Natural killer cell (primary cell): ENCODE data around the gene LIFR. TPM values are rescaled to one million over a fixed set of nuclear protein-coding genes. Genes with fewer than 3 reads are reported as not detected.

Source experiments
- ATAC-seq, 3 donors: fragments of 150-1000 bp in 2 of 3; fragments of 200-7000 bp in 1 of 3; cut with Tn5 transposase; 1 replicate in 1 of 3; 2 replicates in 2 of 3; pipeline ENCODE4 v1.10.0; 2021; ENCODE audit warnings: mild to moderate bottlenecking in 2 of 3, moderate library complexity in 2 of 3
- DNase-seq, 2 donors: peaks; one replicate each; pipeline versions ENCODE4 v3.0.0 to v3.0.0-alpha.2; 2013 to 2021; ENCODE audit warnings: mixed read lengths in 1 of 2
- H3K27ac ChIP-seq: one replicate; pipeline ENCODE4 v1.5.1; 2013; ENCODE audit warnings: mild to moderate bottlenecking, low read length
- H3K27me3 ChIP-seq: one replicate; pipeline ENCODE4 v1.6.1; 2013; ENCODE audit warnings: low read length; ENCODE audit not compliant: control insufficient read depth, insufficient read depth
- H3K36me3 ChIP-seq: one replicate; pipeline ENCODE4 v1.6.1; 2013; ENCODE audit warnings: low read length; ENCODE audit not compliant: control insufficient read depth, insufficient read depth
- H3K4me1 ChIP-seq: one replicate; pipeline ENCODE4 v1.6.1; 2013; ENCODE audit warnings: low read length; ENCODE audit not compliant: control insufficient read depth, insufficient read depth
- H3K4me3 ChIP-seq: one replicate; pipeline ENCODE4 v1.5.1; 2013; ENCODE audit warnings: low read length
- H3K9me3 ChIP-seq: one replicate; pipeline ENCODE4 v1.6.1; 2013; ENCODE audit warnings: low read length; ENCODE audit not compliant: control insufficient read depth, insufficient read depth
- H3K27ac Mint-ChIP-seq, 2 donors: one replicate each; pipeline ENCODE4 v1.8.0; 2022; ENCODE audit warnings: mild to moderate bottlenecking in 2 of 2, mixed read lengths in 2 of 2, moderate library complexity in 1 of 2
- H3K27me3 Mint-ChIP-seq, 2 donors: one replicate each; pipeline ENCODE4 v1.8.0; 2022; ENCODE audit warnings: low read depth in 2 of 2, mixed read lengths in 2 of 2
- H3K36me3 Mint-ChIP-seq: one replicate; pipeline ENCODE4 v1.8.0; 2022; ENCODE audit warnings: mixed read lengths
- H3K4me1 Mint-ChIP-seq, 2 donors: one replicate each; pipeline ENCODE4 v1.8.0; 2022; ENCODE audit warnings: mixed read lengths in 2 of 2
- H3K4me3 Mint-ChIP-seq: one replicate; pipeline ENCODE4 v1.8.0; 2022; ENCODE audit warnings: mild to moderate bottlenecking, moderate library complexity, mixed read lengths
- H3K9me3 Mint-ChIP-seq, 2 donors: one replicate each; pipeline ENCODE4 v1.8.0; 2022; ENCODE audit warnings: mixed read lengths in 2 of 2
- CTCF ChIP-seq: fragments of 200-600 bp; IDR thresholded peaks from one replicate; pipeline ENCODE4 v1.8.0; 2022; ENCODE audit warnings: antibody characterized with exemption
- WGBS: methylation state at CpG from one replicate; pipeline ENCODE4 v1.1.7; 2013; ENCODE audit warnings: missing lambda C conversion rate; ENCODE audit not compliant: insufficient coverage; 5-methylcytosine and 5-hydroxymethylcytosine counted together
- intact Hi-C: fragments of 100-400 bp; cut with micrococcal nuclease; formaldehyde crosslinking; loops from one replicate; pipeline ENCODE4 v1.14.2; 2022
- total RNA-seq, 4 donors: library from RNA; stranded (reverse); fragments of 120-200 nt in 1 of 4; gene quantifications; one replicate each; pipeline versions ENCODE4 v1.2.3 to v1.2.4, GENCODE V29; 2013 to 2022

Gene LIFR
- total RNA-seq, 3 donors from 2014 or later (not counting 1 experiment from before 2014, with no cell fraction given): not detected

GRCh38 chr5:38535248-38535750, 21.1 kb downstream of the LIFR start:
- Mint-ChIP-seq H3K27me3 (peaks cover 22 to 66% of the 10 kb centered on the region in 2 donors), H3K4me3 (no peak overlapping the region), H3K4me1 (no peaks in the 10 kb centered on the region), H3K27ac (no peak overlapping the region), H3K9me3 (no peaks in the 10 kb centered on the region), H3K36me3 (no peaks in the 10 kb centered on the region)
- TF ChIP-seq CTCF: no peak
- ATAC-seq (no peak), DNase-seq (no peak)
- Histone ChIP-seq H3K27ac (no peak overlapping the region), H3K4me3 (no peak overlapping the region), H3K4me1 (no peaks in the 10 kb centered on the region), H3K27me3 (peaks cover 9% of the 10 kb centered on the region), H3K9me3 (no peaks in the 10 kb centered on the region), H3K36me3 (no peaks in the 10 kb centered on the region)
- WGBS: 44% methylated on average over 2 of the region's 4 CpGs
- intact Hi-C loops: no loop called here

GRCh38 chr5:38534156-38534453, 22.3 kb downstream of the LIFR start:
- DNase-seq (no peak), ATAC-seq (no peak)
- intact Hi-C loops: no loop called here
- Histone ChIP-seq H3K27ac (no peak overlapping the region), H3K36me3 (no peaks in the 10 kb centered on the region), H3K9me3 (no peaks in the 10 kb centered on the region), H3K27me3 (peaks cover 9% of the 10 kb centered on the region), H3K4me3 (no peak overlapping the region), H3K4me1 (no peaks in the 10 kb centered on the region)
- 89% methylated on average over 1 of the region's 1 CpG for WGBS
- H3K27ac Mint-ChIP-seq: no peak overlapping the region
- no peaks in the 10 kb centered on the region for H3K9me3 Mint-ChIP-seq
- no peaks in the 10 kb centered on the region for H3K4me1 Mint-ChIP-seq
- no peaks in the 10 kb centered on the region for H3K36me3 Mint-ChIP-seq
- H3K27me3 Mint-ChIP-seq: peaks cover 21 to 64% of the 10 kb centered on the region in 2 donors
- TF ChIP-seq CTCF: no peak
- H3K4me3 Mint-ChIP-seq: no peak overlapping the region

- no peak for DNase-seq
- WGBS: 69% methylated on average over 7 of the region's 8 CpGs
Observed at GRCh38 chr5:38533286-38534155, 22.9 kb downstream of the LIFR start.

More at GRCh38 chr5:38533286-38534155, 22.9 kb downstream of the LIFR start:
- H3K27me3 ChIP-seq: peaks cover 7% of the 10 kb centered on the region
- intact Hi-C loops: no loop called here
- Mint-ChIP-seq H3K27ac (no peak overlapping the region), H3K4me1 (no peaks in the 10 kb centered on the region), H3K4me3 (no peak overlapping the region), H3K9me3 (no peaks in the 10 kb centered on the region), H3K36me3 (no peaks in the 10 kb centered on the region), H3K27me3 (peaks cover 17 to 59% of the 10 kb centered on the region in 2 donors)
- no peak overlapping the region for H3K4me3 ChIP-seq
- H3K4me1 ChIP-seq: no peaks in the 10 kb centered on the region
- no peak for ATAC-seq
- no peak for TF ChIP-seq CTCF
- no peaks in the 10 kb centered on the region for H3K36me3 ChIP-seq
- no peak overlapping the region for H3K27ac ChIP-seq
- H3K9me3 ChIP-seq: no peaks in the 10 kb centered on the region
